ENCODE data around the gene DCUN1D2. TPM values are rescaled to one million over a fixed set of nuclear protein-coding genes. Genes with fewer than 3 reads are reported as not detected.

DCUN1D2 gene
- total RNA-seq, 1 experiment from 2014 or later = 26.2 TPM

- Histone ChIP-seq H3K4me3 (ENCODE audit: low read length) (no peak overlapping the region), H4K20me1 (ENCODE audit: insufficient read depth, low read depth, low read length) (no peaks in the 10 kb centered on the region), H3K79me2 (ENCODE audit: low read length) (no peaks in the 10 kb centered on the region), H3K4me1 (ENCODE audit: low read length) (peaks cover 11% of the 10 kb centered on the region), H3K9ac (ENCODE audit: low read length) (no peak overlapping the region), H3K36me3 (ENCODE audit: insufficient read depth, low read length) (no peaks in the 10 kb centered on the region), H3K9me2 (replicated peaks; ENCODE audit: insufficient read depth, low read length) (no peaks in the 10 kb centered on the region), H3K27ac (ENCODE audit: low read length) (no peak overlapping the region), H3K4me2 (ENCODE audit: low read depth, low read length, poor library complexity, severe bottlenecking) (no peak overlapping the region), H2AFZ (ENCODE audit: low read length) (no peak overlapping the region), H3K27me3 (ENCODE audit: low read length) (no peaks in the 10 kb centered on the region), H3K9me3 (ENCODE audit: low read length) (no peaks in the 10 kb centered on the region)
- DNase-seq = no peak
These were observed 66.9 kb downstream of the DCUN1D2 start for GRCh38 chr13:113423520-113424163.

GRCh38 chr13:113422807-113423519 is 67.5 kb downstream of the DCUN1D2 start:
- Histone ChIP-seq H3K27ac (ENCODE audit: low read length) (no peak overlapping the region), H3K27me3 (ENCODE audit: low read length) (no peaks in the 10 kb centered on the region), H3K9ac (ENCODE audit: low read length) (no peak overlapping the region), H3K79me2 (ENCODE audit: low read length) (no peaks in the 10 kb centered on the region), H2AFZ (ENCODE audit: low read length) (no peak overlapping the region), H3K9me2 (replicated peaks; ENCODE audit: insufficient read depth, low read length) (no peaks in the 10 kb centered on the region), H3K36me3 (ENCODE audit: insufficient read depth, low read length) (no peaks in the 10 kb centered on the region), H4K20me1 (ENCODE audit: insufficient read depth, low read depth, low read length) (no peaks in the 10 kb centered on the region), H3K4me2 (ENCODE audit: low read depth, low read length, poor library complexity, severe bottlenecking) (no peak overlapping the region), H3K9me3 (ENCODE audit: low read length) (no peaks in the 10 kb centered on the region), H3K4me3 (ENCODE audit: low read length) (no peak overlapping the region), H3K4me1 (ENCODE audit: low read length) (peaks cover 18% of the 10 kb centered on the region)
- no peak for DNase-seq

- H3K9ac ChIP-seq (ENCODE audit: low read length) = no peak overlapping the region
- H3K9me3 ChIP-seq (ENCODE audit: low read length) = no peaks in the 10 kb centered on the region
- no peak overlapping the region for H3K4me2 ChIP-seq (ENCODE audit: low read depth, low read length, poor library complexity, severe bottlenecking)
- H3K4me3 ChIP-seq (ENCODE audit: low read length) = no peak overlapping the region
- H3K27me3 ChIP-seq (ENCODE audit: low read length) = no peaks in the 10 kb centered on the region
- H4K20me1 ChIP-seq (ENCODE audit: insufficient read depth, low read depth, low read length) = no peaks in the 10 kb centered on the region
- no peak overlapping the region for H3K27ac ChIP-seq (ENCODE audit: low read length)
- no peak for DNase-seq
- no peak overlapping the region for H2AFZ ChIP-seq (ENCODE audit: low read length)
- no peaks in the 10 kb centered on the region for H3K9me2 ChIP-seq (replicated peaks; ENCODE audit: insufficient read depth, low read length)
- H3K79me2 ChIP-seq (ENCODE audit: low read length) = no peaks in the 10 kb centered on the region
- H3K4me1 ChIP-seq (ENCODE audit: low read length) = peaks cover 25% of the 10 kb centered on the region
- no peaks in the 10 kb centered on the region for H3K36me3 ChIP-seq (ENCODE audit: insufficient read depth, low read length)
These were observed 68.7 kb downstream of the DCUN1D2 start for GRCh38 chr13:113421673-113422270.

GRCh38 chr13:113420833-113421600 is 69.5 kb downstream of the DCUN1D2 start:
- no peaks in the 10 kb centered on the region for H3K36me3 ChIP-seq (ENCODE audit: insufficient read depth, low read length)
- DNase-seq = peak; percentile 54
- H3K27ac ChIP-seq (ENCODE audit: low read length) = no peak overlapping the region
- no peak overlapping the region for H3K4me2 ChIP-seq (ENCODE audit: low read depth, low read length, poor library complexity, severe bottlenecking)
- no peak overlapping the region for H3K4me3 ChIP-seq (ENCODE audit: low read length)
- peaks cover 27% of the 10 kb centered on the region for H3K4me1 ChIP-seq (ENCODE audit: low read length)
- H3K9ac ChIP-seq (ENCODE audit: low read length) = no peak overlapping the region
- H2AFZ ChIP-seq (ENCODE audit: low read length) = no peak overlapping the region
- no peaks in the 10 kb centered on the region for H3K9me2 ChIP-seq (replicated peaks; ENCODE audit: insufficient read depth, low read length)
- H4K20me1 ChIP-seq (ENCODE audit: insufficient read depth, low read depth, low read length) = no peaks in the 10 kb centered on the region
- no peaks in the 10 kb centered on the region for H3K27me3 ChIP-seq (ENCODE audit: low read length)
- H3K79me2 ChIP-seq (ENCODE audit: low read length) = no peaks in the 10 kb centered on the region
- H3K9me3 ChIP-seq (ENCODE audit: low read length) = no peaks in the 10 kb centered on the region

GRCh38 chr13:113420232-113420631 is 70.3 kb downstream of the DCUN1D2 start:
- H3K4me3 ChIP-seq (ENCODE audit: low read length) = no peak overlapping the region
- no peak for DNase-seq
- H2AFZ ChIP-seq (ENCODE audit: low read length) = no peak overlapping the region
- H3K4me2 ChIP-seq (ENCODE audit: low read depth, low read length, poor library complexity, severe bottlenecking) = no peak overlapping the region
- H3K27me3 ChIP-seq (ENCODE audit: low read length) = no peaks in the 10 kb centered on the region
- no peak overlapping the region for H3K27ac ChIP-seq (ENCODE audit: low read length)
- H4K20me1 ChIP-seq (ENCODE audit: insufficient read depth, low read depth, low read length) = no peaks in the 10 kb centered on the region
- H3K36me3 ChIP-seq (ENCODE audit: insufficient read depth, low read length) = no peaks in the 10 kb centered on the region
- H3K4me1 ChIP-seq (ENCODE audit: low read length) = peaks cover 32% of the 10 kb centered on the region
- H3K79me2 ChIP-seq (ENCODE audit: low read length) = no peaks in the 10 kb centered on the region
- no peaks in the 10 kb centered on the region for H3K9me3 ChIP-seq (ENCODE audit: low read length)
- H3K9ac ChIP-seq (ENCODE audit: low read length) = no peak overlapping the region
- H3K9me2 ChIP-seq (replicated peaks; ENCODE audit: insufficient read depth, low read length) = no peaks in the 10 kb centered on the region

- Histone ChIP-seq H3K4me3 (ENCODE audit: low read length) (no peak overlapping the region), H3K79me2 (ENCODE audit: low read length) (no peaks in the 10 kb centered on the region), H3K4me1 (ENCODE audit: low read length) (peaks cover 32% of the 10 kb centered on the region), H2AFZ (ENCODE audit: low read length) (no peak overlapping the region), H3K9ac (ENCODE audit: low read length) (no peak overlapping the region), H3K27ac (ENCODE audit: low read length) (no peak overlapping the region), H4K20me1 (ENCODE audit: insufficient read depth, low read depth, low read length) (no peaks in the 10 kb centered on the region), H3K9me2 (replicated peaks; ENCODE audit: insufficient read depth, low read length) (no peaks in the 10 kb centered on the region), H3K4me2 (ENCODE audit: low read depth, low read length, poor library complexity, severe bottlenecking) (no peak overlapping the region), H3K36me3 (ENCODE audit: insufficient read depth, low read length) (no peaks in the 10 kb centered on the region), H3K27me3 (ENCODE audit: low read length) (no peaks in the 10 kb centered on the region), H3K9me3 (ENCODE audit: low read length) (no peaks in the 10 kb centered on the region)
- DNase-seq = no peak
These were observed 70.8 kb downstream of the DCUN1D2 start for GRCh38 chr13:113419531-113420193.

- no peak overlapping the region for H3K27ac ChIP-seq (ENCODE audit: low read length)
- no peaks in the 10 kb centered on the region for H3K36me3 ChIP-seq (ENCODE audit: insufficient read depth, low read length)
- H3K4me1 ChIP-seq (ENCODE audit: low read length) = peaks cover 32% of the 10 kb centered on the region
- H3K9me3 ChIP-seq (ENCODE audit: low read length) = no peaks in the 10 kb centered on the region
- H3K4me2 ChIP-seq (ENCODE audit: low read depth, low read length, poor library complexity, severe bottlenecking) = no peak overlapping the region
- no peaks in the 10 kb centered on the region for H4K20me1 ChIP-seq (ENCODE audit: insufficient read depth, low read depth, low read length)
- H3K27me3 ChIP-seq (ENCODE audit: low read length) = no peaks in the 10 kb centered on the region
- no peak overlapping the region for H3K4me3 ChIP-seq (ENCODE audit: low read length)
- no peaks in the 10 kb centered on the region for H3K9me2 ChIP-seq (replicated peaks; ENCODE audit: insufficient read depth, low read length)
- peak; percentile 54 for DNase-seq
- no peak overlapping the region for H3K9ac ChIP-seq (ENCODE audit: low read length)
- no peaks in the 10 kb centered on the region for H3K79me2 ChIP-seq (ENCODE audit: low read length)
- no peak overlapping the region for H2AFZ ChIP-seq (ENCODE audit: low read length)
These were observed 71.8 kb downstream of the DCUN1D2 start for GRCh38 chr13:113418722-113419049.
